ENCODE measurements around the gene BCLAF1.
A peak's percentile ranks its signal among the peaks of the same experiment; 100 is the strongest.

Gene BCLAF1, protein sequence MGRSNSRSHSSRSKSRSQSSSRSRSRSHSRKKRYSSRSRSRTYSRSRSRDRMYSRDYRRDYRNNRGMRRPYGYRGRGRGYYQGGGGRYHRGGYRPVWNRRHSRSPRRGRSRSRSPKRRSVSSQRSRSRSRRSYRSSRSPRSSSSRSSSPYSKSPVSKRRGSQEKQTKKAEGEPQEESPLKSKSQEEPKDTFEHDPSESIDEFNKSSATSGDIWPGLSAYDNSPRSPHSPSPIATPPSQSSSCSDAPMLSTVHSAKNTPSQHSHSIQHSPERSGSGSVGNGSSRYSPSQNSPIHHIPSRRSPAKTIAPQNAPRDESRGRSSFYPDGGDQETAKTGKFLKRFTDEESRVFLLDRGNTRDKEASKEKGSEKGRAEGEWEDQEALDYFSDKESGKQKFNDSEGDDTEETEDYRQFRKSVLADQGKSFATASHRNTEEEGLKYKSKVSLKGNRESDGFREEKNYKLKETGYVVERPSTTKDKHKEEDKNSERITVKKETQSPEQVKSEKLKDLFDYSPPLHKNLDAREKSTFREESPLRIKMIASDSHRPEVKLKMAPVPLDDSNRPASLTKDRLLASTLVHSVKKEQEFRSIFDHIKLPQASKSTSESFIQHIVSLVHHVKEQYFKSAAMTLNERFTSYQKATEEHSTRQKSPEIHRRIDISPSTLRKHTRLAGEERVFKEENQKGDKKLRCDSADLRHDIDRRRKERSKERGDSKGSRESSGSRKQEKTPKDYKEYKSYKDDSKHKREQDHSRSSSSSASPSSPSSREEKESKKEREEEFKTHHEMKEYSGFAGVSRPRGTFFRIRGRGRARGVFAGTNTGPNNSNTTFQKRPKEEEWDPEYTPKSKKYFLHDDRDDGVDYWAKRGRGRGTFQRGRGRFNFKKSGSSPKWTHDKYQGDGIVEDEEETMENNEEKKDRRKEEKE

GRCh38 chr6:136289579-136290409 lies at the start of gene BCLAF1:
Gene BCLAF1, minus strand, starts transcription at chr6:136289846. Its CDS starts 9,980 bp downstream, at chr6:136279866.
- Histone ChIP-seq H3K27me3 (ENCODE audit: insufficient read depth, low read length) (no peaks in the 10 kb centered on the region), H3K36me3 (ENCODE audit: insufficient read depth, low read length) (no peaks in the 10 kb centered on the region), H2AFZ (ENCODE audit: low read depth, low read length) (peak within 1 kb of the TSS; percentile 47), H3K9me3 (ENCODE audit: low read length) (no peaks in the 10 kb centered on the region), H3K4me3 (ENCODE audit: low read length) (peak within 1 kb of the TSS; percentile 92), H3K4me1 (ENCODE audit: insufficient read depth, low read length) (peaks cover 23% of the 10 kb centered on the region)

GRCh38 chr6:136338486-136338885 lies 48.8 kb upstream of the BCLAF1 start:
- Histone ChIP-seq H3K4me1 (ENCODE audit: insufficient read depth, low read length) (no peaks in the 10 kb centered on the region), H3K4me3 (ENCODE audit: low read length) (no peak overlapping the region), H3K27me3 (ENCODE audit: insufficient read depth, low read length) (no peaks in the 10 kb centered on the region), H2AFZ (ENCODE audit: low read depth, low read length) (no peak overlapping the region), H3K9me3 (ENCODE audit: low read length) (no peaks in the 10 kb centered on the region), H3K36me3 (ENCODE audit: insufficient read depth, low read length) (no peaks in the 10 kb centered on the region)

DNA sequence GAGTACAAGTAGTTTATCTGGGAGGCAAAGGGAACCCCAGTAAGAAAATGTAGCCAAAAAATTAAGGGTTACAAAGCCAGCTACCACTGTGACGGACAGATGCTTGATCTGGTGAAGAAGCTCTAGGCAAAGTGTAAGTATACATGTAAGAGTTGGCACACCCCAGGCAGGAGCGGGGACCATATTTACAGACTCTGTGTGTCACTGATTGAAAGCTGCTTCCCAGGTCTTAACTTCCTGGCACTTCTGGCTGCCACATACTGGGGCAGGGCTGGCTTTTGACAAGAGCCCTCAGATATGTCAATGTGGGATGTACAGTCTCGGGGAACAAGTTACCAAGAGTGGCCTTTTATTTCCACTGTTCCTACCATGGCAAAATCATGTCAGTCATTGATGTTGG lies 48.0 kb upstream of the BCLAF1 start:
- no peaks in the 10 kb centered on the region for H3K4me1 ChIP-seq (ENCODE audit: insufficient read depth, low read length)
- H3K36me3 ChIP-seq (ENCODE audit: insufficient read depth, low read length), result no peaks in the 10 kb centered on the region
- H3K9me3 ChIP-seq (ENCODE audit: low read length), result no peaks in the 10 kb centered on the region
- no peak overlapping the region for H3K4me3 ChIP-seq (ENCODE audit: low read length)
- H2AFZ ChIP-seq (ENCODE audit: low read depth, low read length), result no peak overlapping the region
- H3K27me3 ChIP-seq (ENCODE audit: insufficient read depth, low read length), result no peaks in the 10 kb centered on the region

DNA sequence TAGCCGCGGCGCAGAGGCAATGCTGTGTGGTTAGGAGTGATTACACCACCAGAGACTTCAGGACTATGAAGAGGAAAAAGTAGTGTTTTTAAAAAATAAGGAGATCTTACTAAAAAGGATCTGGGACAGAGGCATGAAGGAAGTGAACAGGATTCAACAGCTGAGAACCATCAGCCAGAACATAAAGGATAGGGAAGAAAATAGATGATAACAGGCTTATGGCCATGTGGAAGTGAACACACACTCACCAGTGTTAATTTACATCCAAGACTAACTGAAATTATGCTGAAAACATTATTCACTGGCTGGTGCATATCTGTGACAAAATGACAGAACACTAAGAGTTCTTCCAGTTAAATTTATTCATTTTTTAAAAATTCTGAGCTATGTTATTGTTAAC lies 47.5 kb upstream of the BCLAF1 start:
- Histone ChIP-seq H3K36me3 (ENCODE audit: insufficient read depth, low read length) (no peaks in the 10 kb centered on the region), H3K4me1 (ENCODE audit: insufficient read depth, low read length) (no peaks in the 10 kb centered on the region), H3K4me3 (ENCODE audit: low read length) (no peak overlapping the region), H3K27me3 (ENCODE audit: insufficient read depth, low read length) (no peaks in the 10 kb centered on the region), H2AFZ (ENCODE audit: low read depth, low read length) (no peak overlapping the region), H3K9me3 (ENCODE audit: low read length) (no peaks in the 10 kb centered on the region)

DNA sequence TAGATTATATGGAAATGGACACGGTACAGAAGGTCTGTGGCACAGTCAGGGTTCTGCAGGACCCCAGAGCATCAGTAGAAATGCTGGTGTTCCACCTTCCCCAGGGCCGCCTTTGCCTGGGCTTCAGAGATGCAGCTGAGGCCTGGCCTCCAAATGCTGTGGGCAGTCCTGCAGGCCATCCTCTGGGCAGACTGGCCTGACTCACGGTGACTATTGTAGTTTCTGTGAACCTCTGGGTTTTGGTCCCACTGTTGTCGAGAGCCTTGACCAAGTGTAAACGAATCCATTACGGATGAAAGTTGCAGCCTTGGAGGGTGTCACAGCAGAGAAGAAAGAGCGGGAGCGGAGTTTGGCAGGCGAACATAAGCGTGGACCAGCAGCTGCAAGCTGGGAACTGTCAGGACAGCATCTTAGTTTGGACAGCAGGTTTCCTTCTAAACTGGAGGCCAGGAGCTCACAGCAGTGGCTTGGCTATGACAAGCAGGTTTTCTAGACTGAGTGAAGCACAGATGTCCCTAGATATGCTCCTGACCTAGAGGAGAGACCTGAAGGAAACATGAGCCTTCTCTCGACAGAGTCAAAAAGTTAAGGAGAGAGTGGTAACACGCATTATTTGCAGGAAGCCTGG lies 46.2 kb upstream of the BCLAF1 start:
- H2AFZ ChIP-seq (ENCODE audit: low read depth, low read length), result no peak overlapping the region
- no peaks in the 10 kb centered on the region for H3K9me3 ChIP-seq (ENCODE audit: low read length)
- H3K27me3 ChIP-seq (ENCODE audit: insufficient read depth, low read length), result no peaks in the 10 kb centered on the region
- no peak overlapping the region for H3K4me3 ChIP-seq (ENCODE audit: low read length)
- no peaks in the 10 kb centered on the region for H3K36me3 ChIP-seq (ENCODE audit: insufficient read depth, low read length)
- no peaks in the 10 kb centered on the region for H3K4me1 ChIP-seq (ENCODE audit: insufficient read depth, low read length)

DNA sequence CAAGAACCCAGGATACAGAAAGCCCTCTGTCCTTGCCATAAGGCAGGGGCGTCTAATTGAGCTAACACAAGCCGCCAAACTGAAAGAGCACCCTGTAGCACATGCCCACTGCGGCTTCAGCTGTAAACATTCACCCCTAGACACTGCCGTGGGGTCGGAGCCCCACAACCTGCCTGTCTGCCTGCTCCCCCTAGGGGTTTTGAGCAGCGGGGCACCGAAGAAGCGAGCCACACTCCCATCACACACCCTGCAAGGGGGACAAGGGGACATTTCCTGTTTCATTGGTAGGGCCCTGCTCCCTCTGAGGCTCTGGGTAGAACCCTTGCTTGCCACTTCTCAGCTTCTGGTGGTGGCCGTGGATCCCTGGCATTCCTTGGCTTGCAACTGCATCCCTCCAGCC lies 45.2 kb upstream of the BCLAF1 start:
- no peak overlapping the region for H2AFZ ChIP-seq (ENCODE audit: low read depth, low read length)
- H3K4me1 ChIP-seq (ENCODE audit: insufficient read depth, low read length), result no peaks in the 10 kb centered on the region
- no peaks in the 10 kb centered on the region for H3K9me3 ChIP-seq (ENCODE audit: low read length)
- no peaks in the 10 kb centered on the region for H3K27me3 ChIP-seq (ENCODE audit: insufficient read depth, low read length)
- no peak overlapping the region for H3K4me3 ChIP-seq (ENCODE audit: low read length)
- no peaks in the 10 kb centered on the region for H3K36me3 ChIP-seq (ENCODE audit: insufficient read depth, low read length)

DNA sequence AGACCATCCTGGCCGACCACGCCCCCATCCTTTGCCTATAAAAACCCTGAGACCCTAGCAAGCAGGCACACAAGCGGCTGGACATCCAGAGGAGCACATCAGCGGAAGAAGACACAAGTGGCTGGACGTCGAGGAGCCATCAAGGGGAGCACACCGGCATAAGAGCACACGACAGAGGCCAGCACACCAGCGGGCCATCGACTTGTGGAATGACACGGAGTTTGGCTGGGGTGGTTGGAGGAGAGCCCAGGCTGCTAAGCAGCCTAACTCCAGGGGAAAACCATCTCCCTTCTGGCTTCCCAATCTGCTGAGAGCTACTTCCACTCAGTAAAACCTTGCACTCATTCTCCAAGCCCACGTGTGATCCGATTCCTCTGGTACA lies 44.8 kb upstream of the BCLAF1 start:
- no peaks in the 10 kb centered on the region for H3K27me3 ChIP-seq (ENCODE audit: insufficient read depth, low read length)
- H3K4me3 ChIP-seq (ENCODE audit: low read length), result no peak overlapping the region
- H3K9me3 ChIP-seq (ENCODE audit: low read length), result no peaks in the 10 kb centered on the region
- no peaks in the 10 kb centered on the region for H3K36me3 ChIP-seq (ENCODE audit: insufficient read depth, low read length)
- no peak overlapping the region for H2AFZ ChIP-seq (ENCODE audit: low read depth, low read length)
- H3K4me1 ChIP-seq (ENCODE audit: insufficient read depth, low read length), result no peaks in the 10 kb centered on the region

DNA sequence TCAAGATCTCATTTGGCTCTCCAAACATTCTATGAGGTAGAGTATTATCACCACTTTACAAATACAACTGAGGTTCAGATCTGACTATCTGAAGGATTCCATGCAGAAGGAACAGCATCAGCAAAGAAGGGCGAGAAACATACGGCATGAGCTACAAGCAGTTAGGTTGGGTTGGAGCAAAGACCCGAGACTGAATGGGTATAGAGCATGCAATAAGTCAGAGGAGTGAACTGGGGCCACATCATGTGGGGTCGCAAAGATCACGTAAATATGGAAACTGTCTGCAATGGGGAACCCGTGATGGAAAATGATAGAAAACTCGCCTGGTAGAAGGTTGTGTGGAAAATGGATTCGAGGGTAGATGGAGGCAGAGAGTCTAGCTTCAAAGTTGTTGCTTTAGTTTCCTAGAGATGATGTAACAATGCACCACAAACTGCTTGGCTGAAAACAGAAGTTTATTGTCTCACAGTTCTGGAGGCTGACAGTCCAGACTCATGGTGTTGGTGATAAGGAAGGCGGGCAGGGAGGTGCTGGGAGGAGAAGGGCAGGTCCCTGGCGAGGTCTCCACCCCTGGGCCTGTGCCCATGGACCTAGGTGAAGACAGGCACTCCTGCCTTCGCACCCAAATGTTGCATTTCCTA lies 44.3 kb upstream of the BCLAF1 start:
- H3K9me3 ChIP-seq (ENCODE audit: low read length), result no peaks in the 10 kb centered on the region
- H3K4me1 ChIP-seq (ENCODE audit: insufficient read depth, low read length), result no peaks in the 10 kb centered on the region
- H2AFZ ChIP-seq (ENCODE audit: low read depth, low read length), result no peak overlapping the region
- H3K36me3 ChIP-seq (ENCODE audit: insufficient read depth, low read length), result no peaks in the 10 kb centered on the region
- H3K27me3 ChIP-seq (ENCODE audit: insufficient read depth, low read length), result no peaks in the 10 kb centered on the region
- no peak overlapping the region for H3K4me3 ChIP-seq (ENCODE audit: low read length)

GRCh38 chr6:136331461-136331860 lies 41.8 kb upstream of the BCLAF1 start:
- no peaks in the 10 kb centered on the region for H3K9me3 ChIP-seq (ENCODE audit: low read length)
- no peaks in the 10 kb centered on the region for H3K36me3 ChIP-seq (ENCODE audit: insufficient read depth, low read length)
- no peak overlapping the region for H3K4me3 ChIP-seq (ENCODE audit: low read length)
- H2AFZ ChIP-seq (ENCODE audit: low read depth, low read length), result no peak overlapping the region
- H3K4me1 ChIP-seq (ENCODE audit: insufficient read depth, low read length), result peaks cover 2% of the 10 kb centered on the region
- no peaks in the 10 kb centered on the region for H3K27me3 ChIP-seq (ENCODE audit: insufficient read depth, low read length)

DNA sequence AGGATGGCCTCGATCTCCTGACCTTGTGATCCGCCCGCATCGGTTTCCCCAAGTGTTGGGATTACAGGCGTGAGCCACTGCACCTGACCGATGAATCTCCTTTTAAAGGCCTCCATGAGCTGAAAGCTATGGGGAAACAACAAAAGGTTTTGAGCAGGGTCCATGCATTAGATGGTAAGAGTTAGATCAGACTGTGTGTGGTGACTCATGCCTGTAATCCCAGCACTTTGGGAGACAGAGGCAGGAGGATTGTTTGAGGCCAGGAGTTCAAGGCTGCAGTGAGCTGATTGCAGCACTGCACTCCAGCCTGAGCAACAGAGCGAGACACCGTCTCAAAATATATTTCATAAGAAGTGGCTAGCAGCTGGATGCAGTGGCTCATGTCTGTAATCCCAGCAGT lies 41.0 kb upstream of the BCLAF1 start:
- H3K4me3 ChIP-seq (ENCODE audit: low read length), result no peak overlapping the region
- no peaks in the 10 kb centered on the region for H3K9me3 ChIP-seq (ENCODE audit: low read length)
- H3K36me3 ChIP-seq (ENCODE audit: insufficient read depth, low read length), result no peaks in the 10 kb centered on the region
- no peaks in the 10 kb centered on the region for H3K27me3 ChIP-seq (ENCODE audit: insufficient read depth, low read length)
- H2AFZ ChIP-seq (ENCODE audit: low read depth, low read length), result no peak overlapping the region
- peaks cover 10% of the 10 kb centered on the region for H3K4me1 ChIP-seq (ENCODE audit: insufficient read depth, low read length)

- H3K4me3 ChIP-seq (ENCODE audit: low read length), result no peak overlapping the region
- peak overlapping the region; percentile 12 for H2AFZ ChIP-seq (ENCODE audit: low read depth, low read length)
- no peaks in the 10 kb centered on the region for H3K27me3 ChIP-seq (ENCODE audit: insufficient read depth, low read length)
Measured at GRCh38 chr6:136326038-136326553, 36.5 kb upstream of the BCLAF1 start.

More at GRCh38 chr6:136326038-136326553, 36.5 kb upstream of the BCLAF1 start:
- Histone ChIP-seq H3K4me1 (ENCODE audit: insufficient read depth, low read length) (peaks cover 28% of the 10 kb centered on the region), H3K9me3 (ENCODE audit: low read length) (no peaks in the 10 kb centered on the region), H3K36me3 (ENCODE audit: insufficient read depth, low read length) (no peaks in the 10 kb centered on the region)
